MCF 10A (cell line): ENCODE results near the gene TTC7B. TPM values are rescaled to one million over a fixed set of nuclear protein-coding genes. Genes with fewer than 3 reads are reported as not detected.
A peak's percentile ranks its signal among the peaks of the same experiment; 100 is the strongest.

Experiments used
- BruUV-seq: library from RNA; stranded (reverse); fragments of 400-500 nt; replicated peaks from 2 replicates; lab custom pipeline; 2021; lab: Mats Ljungman, UMichigan
- CTCF ChIA-PET: fragments of 300-600 bp; sonication (Branson Sonifier 250); formaldehyde crosslinking; extraction: SDS; loops from one replicate; lab custom pipeline; 2021; ENCODE audit warnings: antibody characterized with exemption, inconsistent platforms; lab: Yijun Ruan, JAX
- POLR2A ChIA-PET: fragments of 300-600, 350-650 bp; sonication (Branson Sonifier 250); formaldehyde crosslinking; extraction: SDS; loops from one replicate; lab custom pipeline; 2020; ENCODE audit warnings: antibody characterized with exemption, inconsistent platforms; lab: Yijun Ruan, JAX
- DNase-seq: peaks from one replicate; pipeline ENCODE4 v3.0.0-alpha.2; 2018; ENCODE audit not compliant: unreplicated experiment
- H3K27ac Mint-ChIP-seq: one replicate; pipeline ENCODE4 v1.8.0; 2022; ENCODE audit warnings: mild to moderate bottlenecking, low read depth, mixed read lengths; ENCODE audit not compliant: unreplicated experiment
- H3K27me3 Mint-ChIP-seq: one replicate; pipeline ENCODE4 v1.8.0; 2022; ENCODE audit warnings: mixed read lengths; ENCODE audit not compliant: insufficient read depth, unreplicated experiment
- H3K36me3 Mint-ChIP-seq: one replicate; pipeline ENCODE4 v1.8.0; 2022; ENCODE audit warnings: mild to moderate bottlenecking, moderate library complexity, mixed read lengths; ENCODE audit not compliant: insufficient read depth, unreplicated experiment
- H3K4me1 Mint-ChIP-seq: one replicate; pipeline ENCODE4 v1.8.0; 2022; ENCODE audit warnings: mixed read lengths; ENCODE audit not compliant: insufficient read depth, unreplicated experiment
- H3K4me3 Mint-ChIP-seq: one replicate; pipeline ENCODE4 v1.8.0; 2022; ENCODE audit warnings: mild to moderate bottlenecking, moderate library complexity, mixed read lengths; ENCODE audit not compliant: unreplicated experiment
- H3K9me3 Mint-ChIP-seq: one replicate; pipeline ENCODE4 v1.8.0; 2022; ENCODE audit warnings: mixed read lengths; ENCODE audit not compliant: unreplicated experiment
- CTCF ChIP-seq: fragments of 200-600 bp; IDR thresholded peaks from one replicate; pipeline ENCODE4 v1.8.0; 2022; ENCODE audit warnings: antibody characterized with exemption, mild to moderate bottlenecking; ENCODE audit not compliant: unreplicated experiment
- intact Hi-C: fragments of 100-400 bp; cut with micrococcal nuclease; formaldehyde crosslinking; loops from 2 replicates; pipeline ENCODE4 v1.14.1; 2022
- total RNA-seq: library from RNA; stranded (reverse); gene quantifications from 2 replicates; pipeline ENCODE4 v1.2.3, GENCODE V29; 2022

The TTC7B gene
- total RNA-seq, 1 experiment from 2014 or later, result 31.1 TPM

GRCh38 chr14:90700933-90701776 lies 115.1 kb downstream of the TTC7B start:
- no peak overlapping the region for H3K27ac Mint-ChIP-seq
- no peaks in the 10 kb centered on the region for H3K27me3 Mint-ChIP-seq
- no peak for TF ChIP-seq CTCF
- H3K4me3 Mint-ChIP-seq, result no peak overlapping the region
- H3K9me3 Mint-ChIP-seq, result no peaks in the 10 kb centered on the region
- H3K36me3 Mint-ChIP-seq, result no peaks in the 10 kb centered on the region
- no peaks in the 10 kb centered on the region for H3K4me1 Mint-ChIP-seq
- POLR2A ChIA-PET, result interaction anchor here (0.7 kb wide), 2 partner anchors 12 to 25 kb away, joined by 3 read pairs; no protein-coding TSS in a partner anchor
- DNase-seq, result no peak
- no TSS peak for BruUV-seq
- intact Hi-C loops, result no loop called here
- CTCF ChIA-PET, result interaction anchor here (0.6 to 7.7 kb wide), 4 partner anchors 127 to 401 kb away, joined by 3 to 158 read pairs (median 4); no protein-coding TSS in a partner anchor

GRCh38 chr14:90699016-90699415 lies 117.2 kb downstream of the TTC7B start:
- Mint-ChIP-seq H3K4me3 (no peak overlapping the region), H3K9me3 (no peaks in the 10 kb centered on the region)

GRCh38 chr14:90698379-90698869 lies 117.8 kb downstream of the TTC7B start:
- Mint-ChIP-seq H3K4me3 (no peak overlapping the region), H3K9me3 (no peaks in the 10 kb centered on the region), H3K4me1 (no peaks in the 10 kb centered on the region), H3K27ac (peak overlapping the region; percentile 55), H3K27me3 (no peaks in the 10 kb centered on the region), H3K36me3 (no peaks in the 10 kb centered on the region)
- intact Hi-C loops, result loop anchor here (5.0 kb wide), 1 partner anchor 204 kb away; no protein-coding TSS in a partner anchor
- no peak for DNase-seq
- no peak for TF ChIP-seq CTCF
- POLR2A ChIA-PET, result interaction anchor here (2.2 kb wide), 1 partner anchor 298 kb away, joined by 26 read pairs; no protein-coding TSS in a partner anchor
- no TSS peak for BruUV-seq
- CTCF ChIA-PET, result interaction anchor here (0.6 to 7.7 kb wide), 23 partner anchors 8 to 409 kb away, joined by 3 to 158 read pairs (median 5); no protein-coding TSS in a partner anchor

More at GRCh38 chr14:90699016-90699415, 117.2 kb downstream of the TTC7B start:
- TF ChIP-seq CTCF, result no peak
- peak overlapping the region; percentile 55 for H3K27ac Mint-ChIP-seq
- BruUV-seq, result no TSS peak
- ChIA-PET POLR2A (interaction anchor here (0.9 kb wide), 1 partner anchor 303 kb away, joined by 4 read pairs; no protein-coding TSS in a partner anchor), CTCF (interaction anchor here (0.5 to 7.7 kb wide), 13 partner anchors 8 to 410 kb away, joined by 3 to 158 read pairs (median 4); no protein-coding TSS in a partner anchor)
- H3K27me3 Mint-ChIP-seq, result no peaks in the 10 kb centered on the region
- no peaks in the 10 kb centered on the region for H3K4me1 Mint-ChIP-seq
- intact Hi-C loops, result loop anchor here (5.0 kb wide), 1 partner anchor 203 kb away; no protein-coding TSS in a partner anchor
- H3K36me3 Mint-ChIP-seq, result no peaks in the 10 kb centered on the region
- no peak for DNase-seq
